K562 (cell line): Measurements from ENCODE around the gene ZNF500. TPM values are rescaled to one million over a fixed set of nuclear protein-coding genes. Genes with fewer than 3 reads are reported as not detected.

Source experiments
- CHCHD3 ChIP-seq: fragments of 250-450 bp; sonication (Bioruptor Pico); IDR thresholded peaks from 2 replicates; pipeline ENCODE4 v2.1.2; 2022; ENCODE audit warnings: mild to moderate bottlenecking
- GTF2A2 ChIP-seq: IDR thresholded peaks from 2 replicates; pipeline ENCODE4 v1.6.1; 2016; ENCODE audit warnings: mild to moderate bottlenecking, missing genetic modification characterization, missing compliant biosample characterization
- NR2C1 ChIP-seq, 2 experiments: fragments of 450-650 bp; IDR thresholded peaks; 2 replicates each; pipeline ENCODE4 v1.6.1; 2017; ENCODE audit warnings: mild to moderate bottlenecking in 2 of 2, antibody characterized with exemption in 1 of 2, inconsistent platforms in 1 of 2, missing compliant biosample characterization in 1 of 2, missing genetic modification characterization in 1 of 2
- NRF1 ChIP-seq, 2 experiments: fragments of 450-650 bp; IDR thresholded peaks in 1 of 2; conservative IDR thresholded peaks in 1 of 2; 2 replicates each; pipeline ENCODE4 v1.6.1; 2014; ENCODE audit warnings: mild to moderate bottlenecking in 2 of 2
- PCBP2 ChIP-seq: fragments of 200-400 bp; formaldehyde crosslinking; IDR thresholded peaks from 2 replicates; pipeline ENCODE4 v1.6.1; 2018; ENCODE audit warnings: low read length, low read depth, mild to moderate bottlenecking, moderate library complexity; ENCODE audit not compliant: poor library complexity, severe bottlenecking
- POLR2AphosphoS5 ChIP-seq: IDR thresholded peaks from 2 replicates; pipeline ENCODE4 v1.6.1; 2011; ENCODE audit warnings: mild to moderate bottlenecking, low read depth, low read length, moderate library complexity; ENCODE audit not compliant: control insufficient read depth, insufficient read depth
- SIN3B ChIP-seq: fragments of 450-650 bp; IDR thresholded peaks from 2 replicates; pipeline ENCODE4 v1.6.1; 2017; ENCODE audit warnings: low read depth, mild to moderate bottlenecking, moderate library complexity
- SRSF1 ChIP-seq: fragments of 200-400 bp; formaldehyde crosslinking; IDR thresholded peaks from 2 replicates; pipeline ENCODE4 v1.6.1; 2017; ENCODE audit warnings: mild to moderate bottlenecking, low read depth, low read length, moderate library complexity
- STAT6 ChIP-seq: sonication (generic); formaldehyde crosslinking; IDR thresholded peaks from 2 replicates; pipeline ENCODE4 v1.8.1; 2023; ENCODE audit warnings: mild to moderate bottlenecking, missing genetic modification reagents
- THRA ChIP-seq: fragments of 450-650 bp; IDR thresholded peaks from 2 replicates; pipeline ENCODE4 v1.6.1; 2017; ENCODE audit warnings: mild to moderate bottlenecking, moderate library complexity
- TRIM28 ChIP-seq: fragments of 450-650 bp; IDR thresholded peaks from 2 replicates; pipeline ENCODE4 v1.6.1; 2017
- ZFX ChIP-seq: sonication (generic); formaldehyde crosslinking; IDR thresholded peaks from 2 replicates; pipeline ENCODE4 v1.8.0; 2022; ENCODE audit warnings: mild to moderate bottlenecking, missing genetic modification reagents, moderate library complexity
- ZNF263 ChIP-seq: sonication (generic); formaldehyde crosslinking; IDR thresholded peaks from 2 replicates; pipeline ENCODE4 v1.8.0; 2022; ENCODE audit warnings: mild to moderate bottlenecking, missing genetic modification reagents, borderline replicate concordance
- ZNF668 ChIP-seq: fragments of 250-450 bp; sonication (Bioruptor Pico); IDR thresholded peaks from 2 replicates; pipeline ENCODE4 v1.8.0; 2022; ENCODE audit warnings: mild to moderate bottlenecking, inconsistent platforms
- polyA plus RNA-seq, 8 experiments: library from polyadenylated mRNA; depleted of rRNA in 4 of 8; stranded (reverse) in 5 of 8; unstranded in 3 of 8; fragments of >200 nt; fragmentation: Nextera tagmentation in 2 of 8; fragmentation: Illumina TruSeq in 1 of 8; extraction: Ambion mirVana in 2 of 8; extraction: Trizol in 1 of 8; gene quantifications; 2 replicates each; pipeline versions ENCODE4 v1.2.1 to v1.2.3, GENCODE V29; 2011 to 2014; ENCODE audit warnings: inconsistent platforms in 1 of 8, missing spikeins in 1 of 8
- total RNA-seq, 7 experiments: library from RNA; depleted of rRNA in 6 of 7; stranded (reverse); fragments of >200 nt in 6 of 7; fragmentation: Illumina TruSeq in 2 of 7; extraction: Trizol in 2 of 7; gene quantifications; 2 replicates each; pipeline versions ENCODE4 v1.2.1 to v1.2.3, GENCODE V29; 2011 to 2021; ENCODE audit warnings: low replicate concordance in 1 of 7
- TF ChIP-seq, protein P1 (sequence below): sonication (generic); formaldehyde crosslinking; IDR thresholded peaks from 2 replicates; pipeline ENCODE4 v1.8.1; 2023; ENCODE audit warnings: mild to moderate bottlenecking, missing genetic modification reagents
- TF ChIP-seq, protein P2 (sequence below): sonication (generic); formaldehyde crosslinking; IDR thresholded peaks from 2 replicates; pipeline ENCODE4 v1.8.0; 2022; ENCODE audit warnings: missing genetic modification reagents, mild to moderate bottlenecking, moderate library complexity, borderline replicate concordance
- TF ChIP-seq, protein P3 (sequence below): sonication (generic); formaldehyde crosslinking; IDR thresholded peaks from 2 replicates; pipeline ENCODE4 v1.8.0; 2022; ENCODE audit warnings: missing genetic modification reagents, mild to moderate bottlenecking, borderline replicate concordance
- TF ChIP-seq, protein P4 (sequence below): sonication (generic); IDR thresholded peaks from 2 replicates; pipeline ENCODE4 v1.6.1; 2016

ZNF500 gene
- total and polyA plus RNA-seq, 9 of the 15 experiments (the other 6 are each of a cell fraction or from before 2014, with no cell fraction given): 0.80 to 20.8 (median 5.3) TPM

DNA sequence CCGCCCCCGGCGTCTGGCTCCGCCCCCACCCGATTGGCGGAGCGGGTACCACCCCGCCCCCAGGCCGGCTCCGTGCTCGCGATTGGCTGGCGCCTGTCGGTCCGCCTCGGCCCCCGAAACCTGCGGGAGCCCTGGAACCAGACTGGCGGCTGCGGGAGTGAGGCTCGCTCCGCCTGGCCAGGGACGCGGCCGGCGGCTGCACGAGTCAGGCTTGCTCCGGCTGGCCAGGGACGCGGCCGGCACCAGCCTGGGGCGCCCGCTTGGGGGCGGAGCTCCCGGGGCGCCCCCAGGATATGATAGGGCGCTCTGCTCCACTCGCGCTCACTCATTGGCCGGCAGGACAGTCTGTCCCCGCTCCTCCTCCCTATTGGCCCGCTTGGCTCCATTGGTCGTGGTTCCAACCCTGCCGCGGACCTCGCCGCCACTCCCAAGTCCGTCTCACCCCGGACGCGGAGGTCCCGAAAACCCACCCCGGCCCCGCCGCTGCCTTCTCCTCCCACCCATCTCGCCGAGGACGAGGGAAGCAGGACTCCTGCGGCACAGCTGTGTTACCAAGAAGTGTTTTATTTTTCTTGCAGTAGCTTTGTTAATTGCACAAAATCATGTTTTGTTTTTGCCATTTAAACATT lies 35.8 kb upstream of the ZNF500 start (continued):
- 0 out of 2 replicates have a peak, but pooled peaks have one; percentile 15 for TF ChIP-seq SRSF1
- no peak for TF ChIP-seq GTF2A2 (tag)
- no peak for TF ChIP-seq SIN3B
- no peak for TF ChIP-seq THRA
- no peak for TF ChIP-seq PCBP2
- TF ChIP-seq, protein P1, sequence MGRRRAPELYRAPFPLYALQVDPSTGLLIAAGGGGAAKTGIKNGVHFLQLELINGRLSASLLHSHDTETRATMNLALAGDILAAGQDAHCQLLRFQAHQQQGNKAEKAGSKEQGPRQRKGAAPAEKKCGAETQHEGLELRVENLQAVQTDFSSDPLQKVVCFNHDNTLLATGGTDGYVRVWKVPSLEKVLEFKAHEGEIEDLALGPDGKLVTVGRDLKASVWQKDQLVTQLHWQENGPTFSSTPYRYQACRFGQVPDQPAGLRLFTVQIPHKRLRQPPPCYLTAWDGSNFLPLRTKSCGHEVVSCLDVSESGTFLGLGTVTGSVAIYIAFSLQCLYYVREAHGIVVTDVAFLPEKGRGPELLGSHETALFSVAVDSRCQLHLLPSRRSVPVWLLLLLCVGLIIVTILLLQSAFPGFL (CRISPR knock-in tag): no peak
- peak; percentile 4; the same call in 1 of the 2 replicates for TF ChIP-seq ZNF263 (CRISPR knock-in tag)
- no peak for TF ChIP-seq STAT6
- TF ChIP-seq ZFX (CRISPR knock-in tag): no peak
- TF ChIP-seq TRIM28: no peak
- no peak for TF ChIP-seq CHCHD3 (CRISPR knock-in tag)
- TF ChIP-seq, protein P2, sequence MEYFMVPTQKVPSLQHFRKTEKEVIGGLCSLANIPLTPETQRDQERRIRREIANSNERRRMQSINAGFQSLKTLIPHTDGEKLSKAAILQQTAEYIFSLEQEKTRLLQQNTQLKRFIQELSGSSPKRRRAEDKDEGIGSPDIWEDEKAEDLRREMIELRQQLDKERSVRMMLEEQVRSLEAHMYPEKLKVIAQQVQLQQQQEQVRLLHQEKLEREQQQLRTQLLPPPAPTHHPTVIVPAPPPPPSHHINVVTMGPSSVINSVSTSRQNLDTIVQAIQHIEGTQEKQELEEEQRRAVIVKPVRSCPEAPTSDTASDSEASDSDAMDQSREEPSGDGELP: no peak
- TF ChIP-seq POLR2AphosphoS5: peak; percentile 38; the same call in 1 of the 2 replicates
- TF ChIP-seq, protein P3, sequence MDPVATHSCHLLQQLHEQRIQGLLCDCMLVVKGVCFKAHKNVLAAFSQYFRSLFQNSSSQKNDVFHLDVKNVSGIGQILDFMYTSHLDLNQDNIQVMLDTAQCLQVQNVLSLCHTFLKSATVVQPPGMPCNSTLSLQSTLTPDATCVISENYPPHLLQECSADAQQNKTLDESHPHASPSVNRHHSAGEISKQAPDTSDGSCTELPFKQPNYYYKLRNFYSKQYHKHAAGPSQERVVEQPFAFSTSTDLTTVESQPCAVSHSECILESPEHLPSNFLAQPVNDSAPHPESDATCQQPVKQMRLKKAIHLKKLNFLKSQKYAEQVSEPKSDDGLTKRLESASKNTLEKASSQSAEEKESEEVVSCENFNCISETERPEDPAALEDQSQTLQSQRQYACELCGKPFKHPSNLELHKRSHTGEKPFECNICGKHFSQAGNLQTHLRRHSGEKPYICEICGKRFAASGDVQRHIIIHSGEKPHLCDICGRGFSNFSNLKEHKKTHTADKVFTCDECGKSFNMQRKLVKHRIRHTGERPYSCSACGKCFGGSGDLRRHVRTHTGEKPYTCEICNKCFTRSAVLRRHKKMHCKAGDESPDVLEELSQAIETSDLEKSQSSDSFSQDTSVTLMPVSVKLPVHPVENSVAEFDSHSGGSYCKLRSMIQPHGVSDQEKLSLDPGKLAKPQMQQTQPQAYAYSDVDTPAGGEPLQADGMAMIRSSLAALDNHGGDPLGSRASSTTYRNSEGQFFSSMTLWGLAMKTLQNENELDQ: no peak
- TF ChIP-seq, protein P4, sequence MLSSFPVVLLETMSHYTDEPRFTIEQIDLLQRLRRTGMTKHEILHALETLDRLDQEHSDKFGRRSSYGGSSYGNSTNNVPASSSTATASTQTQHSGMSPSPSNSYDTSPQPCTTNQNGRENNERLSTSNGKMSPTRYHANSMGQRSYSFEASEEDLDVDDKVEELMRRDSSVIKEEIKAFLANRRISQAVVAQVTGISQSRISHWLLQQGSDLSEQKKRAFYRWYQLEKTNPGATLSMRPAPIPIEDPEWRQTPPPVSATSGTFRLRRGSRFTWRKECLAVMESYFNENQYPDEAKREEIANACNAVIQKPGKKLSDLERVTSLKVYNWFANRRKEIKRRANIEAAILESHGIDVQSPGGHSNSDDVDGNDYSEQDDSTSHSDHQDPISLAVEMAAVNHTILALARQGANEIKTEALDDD: no peak
- TF ChIP-seq NR2C1 (IDR thresholded peaks at IDR 0.05): no peak
- no peak for TF ChIP-seq NR2C1 (tag; IDR thresholded peaks at IDR 0.05)
- no peak for TF ChIP-seq NRF1 (conservative IDR thresholded peaks at IDR 0.05 in 1 of 2, IDR thresholded peaks at IDR 0.05 in 1 of 2)
- TF ChIP-seq ZNF668 (CRISPR knock-in tag): no peak
